Central memory CD8-positive, alpha-beta T cell (primary cell): ENCODE results near the gene TIAL1.

ENCODE experiments used
- ATAC-seq: fragments of 150-1000 bp; cut with Tn5 transposase; replicated peaks from 2 replicates; pipeline ENCODE4 v1.10.0; 2022; ENCODE audit warnings: mild to moderate bottlenecking, moderate FRiP score, moderate number of reproducible peaks; ENCODE audit not compliant: poor library complexity, severe bottlenecking; ENCODE audit errors: extremely low read depth
- DNase-seq, 2 donors: peaks; one replicate each; pipeline ENCODE4 v3.0.0; 2021; ENCODE audit warnings: low spot score in 2 of 2
- H3K27ac Mint-ChIP-seq: one replicate; pipeline ENCODE4 v1.8.0; 2022; ENCODE audit warnings: low read depth, mild to moderate bottlenecking, moderate library complexity, mixed read lengths
- H3K27me3 Mint-ChIP-seq: one replicate; pipeline ENCODE4 v1.8.0; 2022; ENCODE audit warnings: mixed read lengths
- H3K36me3 Mint-ChIP-seq: one replicate; pipeline ENCODE4 v1.8.0; 2022; ENCODE audit warnings: mild to moderate bottlenecking, moderate library complexity, mixed read lengths; ENCODE audit not compliant: insufficient read depth
- H3K4me1 Mint-ChIP-seq: one replicate; pipeline ENCODE4 v1.8.0; 2022; ENCODE audit warnings: mixed read lengths
- H3K4me3 Mint-ChIP-seq: one replicate; pipeline ENCODE4 v1.8.0; 2022; ENCODE audit warnings: mild to moderate bottlenecking, moderate library complexity, mixed read lengths
- H3K9me3 Mint-ChIP-seq: one replicate; pipeline ENCODE4 v1.8.0; 2022; ENCODE audit warnings: mixed read lengths

The TIAL1 gene

DNA sequence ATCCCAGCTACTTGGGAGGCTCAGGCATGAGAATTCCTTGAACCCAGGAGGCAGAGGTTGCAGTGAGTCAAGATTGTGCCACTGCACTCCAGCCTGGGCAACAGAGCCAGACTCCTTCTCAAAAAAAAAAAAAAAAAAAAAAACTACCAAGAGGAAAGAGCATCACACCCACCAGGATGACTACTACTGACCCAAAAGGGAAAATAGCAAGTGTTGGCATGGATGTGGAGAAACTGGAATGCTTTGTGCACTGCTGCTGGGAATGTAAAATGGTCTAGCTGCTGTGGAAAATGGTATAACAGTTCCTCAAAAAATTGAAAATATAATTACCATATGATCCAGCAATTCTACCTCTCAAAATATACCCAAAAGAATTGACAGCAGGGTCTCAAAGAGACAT, 7.7 kb upstream of the TIAL1 start:
- Mint-ChIP-seq H3K4me1 (peaks cover 9% of the 10 kb centered on the region), H3K9me3 (no peaks in the 10 kb centered on the region), H3K27ac (no peak overlapping the region), H3K36me3 (no peaks in the 10 kb centered on the region), H3K27me3 (peaks cover 15% of the 10 kb centered on the region), H3K4me3 (no peak overlapping the region)
- ATAC-seq, result no peak
- DNase-seq, result no peak

DNA sequence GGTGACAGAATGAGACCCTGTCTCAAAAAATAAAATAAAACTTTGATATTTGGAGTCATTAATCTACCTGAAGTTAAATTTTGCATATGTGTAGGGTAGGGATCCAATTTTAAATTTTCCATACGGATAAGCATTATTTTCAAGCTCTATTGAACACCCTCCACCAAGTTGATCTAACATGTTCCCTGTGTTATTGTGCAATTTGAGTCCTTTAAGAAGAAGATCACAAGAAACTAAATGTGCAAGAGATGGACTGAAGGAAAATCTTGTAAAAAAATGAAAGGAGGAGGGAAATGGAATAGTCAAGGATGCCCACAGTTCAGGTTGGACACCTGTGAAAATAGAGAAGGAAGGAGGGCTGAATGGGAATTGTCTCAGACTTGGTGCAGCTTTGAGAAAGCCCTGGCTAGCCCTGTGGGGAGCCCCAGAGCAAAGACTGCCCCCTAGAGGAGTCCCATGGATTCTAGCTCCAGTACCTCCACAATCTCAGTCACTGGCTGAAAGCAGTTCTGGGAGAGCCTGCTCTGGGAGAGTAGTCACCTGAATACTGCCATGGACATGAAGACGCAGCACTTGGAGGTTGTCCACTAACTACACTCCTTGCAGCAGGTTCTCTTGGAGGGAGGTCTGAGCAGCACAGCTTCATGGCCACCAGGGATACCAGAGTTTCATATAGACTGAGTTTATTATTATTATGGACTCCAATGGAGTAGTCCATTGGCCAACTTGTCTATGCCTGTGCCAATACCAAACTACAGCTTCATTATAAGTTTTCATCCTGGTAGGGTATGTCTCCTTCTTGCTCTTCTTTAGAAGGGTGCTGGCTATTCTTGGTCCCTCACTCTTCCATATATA, 5.7 kb upstream of the TIAL1 start:
- no peaks in the 10 kb centered on the region for H3K27me3 Mint-ChIP-seq
- ATAC-seq (no peak), DNase-seq (no peak)
- H3K4me1 Mint-ChIP-seq, result peaks cover 5% of the 10 kb centered on the region
- no peaks in the 10 kb centered on the region for H3K9me3 Mint-ChIP-seq
- H3K4me3 Mint-ChIP-seq, result no peak overlapping the region
- no peaks in the 10 kb centered on the region for H3K36me3 Mint-ChIP-seq
- no peak overlapping the region for H3K27ac Mint-ChIP-seq

DNA sequence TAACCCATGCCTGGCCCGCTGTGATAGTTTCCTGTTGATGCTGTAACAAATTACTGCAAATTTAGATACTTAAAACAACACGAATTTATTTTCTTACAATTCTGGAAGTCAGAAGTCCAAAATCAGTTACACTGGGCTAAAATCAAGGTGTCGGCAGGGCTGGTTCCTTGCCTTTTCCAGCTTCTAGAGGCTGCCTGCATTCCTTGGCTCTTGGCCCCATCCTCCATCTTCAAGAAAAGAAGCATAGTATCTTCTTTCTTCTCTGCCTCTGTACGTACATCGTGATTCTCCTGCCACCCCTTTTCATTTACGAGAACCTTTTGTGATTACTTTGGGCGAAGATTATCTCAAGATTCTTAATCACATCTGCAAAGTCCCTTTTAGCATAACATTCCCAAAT, 1.6 kb upstream of the TIAL1 start:
- H3K4me3 Mint-ChIP-seq, result no peak overlapping the region

DNA sequence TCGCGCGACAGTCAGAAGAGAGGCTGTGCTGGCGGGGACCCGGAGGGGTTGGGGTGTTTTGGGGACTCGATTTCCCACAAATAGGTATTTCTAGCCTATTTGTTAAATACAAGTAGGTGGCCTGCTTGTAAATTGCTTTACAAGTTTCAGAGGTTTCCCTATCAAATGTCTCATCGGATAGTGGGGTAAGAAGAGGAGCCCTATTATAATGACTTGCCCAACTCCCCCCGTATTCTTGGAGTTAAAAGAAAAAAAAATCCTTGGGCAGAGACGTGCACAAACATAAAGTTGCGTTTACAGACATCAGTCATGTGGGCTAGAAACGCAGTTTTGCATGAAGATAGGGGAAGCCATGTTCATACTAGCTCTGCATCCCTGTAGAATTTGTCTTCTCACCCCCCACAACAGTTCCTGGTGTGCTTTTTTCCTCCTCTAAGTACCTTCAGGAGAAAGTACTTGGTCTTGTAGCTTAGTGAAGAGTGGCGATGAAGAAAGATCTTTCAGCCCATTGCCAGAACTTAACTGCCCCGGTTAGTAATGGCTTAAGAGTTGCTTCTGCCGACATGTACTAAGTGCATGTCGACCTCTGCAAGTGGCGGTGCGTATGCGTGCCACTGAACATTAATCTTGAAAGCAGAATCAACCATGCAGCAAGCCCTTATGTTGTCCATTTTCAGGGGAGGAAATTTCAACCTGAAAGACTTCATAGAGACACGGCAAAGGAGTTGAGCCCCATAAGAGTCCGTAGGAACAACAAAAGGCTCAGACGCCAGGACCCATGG, 832 bp upstream of the TIAL1 start:
- H3K27me3 Mint-ChIP-seq, result no peaks in the 10 kb centered on the region
- ATAC-seq, result peak; percentile 0
- H3K36me3 Mint-ChIP-seq, result peaks cover 19% of the 10 kb centered on the region
- peak overlapping the region; percentile 97 for H3K27ac Mint-ChIP-seq
- no peak for DNase-seq
- H3K9me3 Mint-ChIP-seq, result no peaks in the 10 kb centered on the region
- peaks cover 41% of the 10 kb centered on the region for H3K4me1 Mint-ChIP-seq
- H3K4me3 Mint-ChIP-seq, result peak overlapping the region; percentile 94

More for the DNA sequence above, 1.6 kb upstream of the TIAL1 start:
- ATAC-seq, result no peak
- Mint-ChIP-seq H3K27me3 (no peaks in the 10 kb centered on the region), H3K27ac (no peak overlapping the region), H3K4me1 (peaks cover 33% of the 10 kb centered on the region), H3K36me3 (peaks cover 19% of the 10 kb centered on the region), H3K9me3 (no peaks in the 10 kb centered on the region)
- no peak for DNase-seq

DNA sequence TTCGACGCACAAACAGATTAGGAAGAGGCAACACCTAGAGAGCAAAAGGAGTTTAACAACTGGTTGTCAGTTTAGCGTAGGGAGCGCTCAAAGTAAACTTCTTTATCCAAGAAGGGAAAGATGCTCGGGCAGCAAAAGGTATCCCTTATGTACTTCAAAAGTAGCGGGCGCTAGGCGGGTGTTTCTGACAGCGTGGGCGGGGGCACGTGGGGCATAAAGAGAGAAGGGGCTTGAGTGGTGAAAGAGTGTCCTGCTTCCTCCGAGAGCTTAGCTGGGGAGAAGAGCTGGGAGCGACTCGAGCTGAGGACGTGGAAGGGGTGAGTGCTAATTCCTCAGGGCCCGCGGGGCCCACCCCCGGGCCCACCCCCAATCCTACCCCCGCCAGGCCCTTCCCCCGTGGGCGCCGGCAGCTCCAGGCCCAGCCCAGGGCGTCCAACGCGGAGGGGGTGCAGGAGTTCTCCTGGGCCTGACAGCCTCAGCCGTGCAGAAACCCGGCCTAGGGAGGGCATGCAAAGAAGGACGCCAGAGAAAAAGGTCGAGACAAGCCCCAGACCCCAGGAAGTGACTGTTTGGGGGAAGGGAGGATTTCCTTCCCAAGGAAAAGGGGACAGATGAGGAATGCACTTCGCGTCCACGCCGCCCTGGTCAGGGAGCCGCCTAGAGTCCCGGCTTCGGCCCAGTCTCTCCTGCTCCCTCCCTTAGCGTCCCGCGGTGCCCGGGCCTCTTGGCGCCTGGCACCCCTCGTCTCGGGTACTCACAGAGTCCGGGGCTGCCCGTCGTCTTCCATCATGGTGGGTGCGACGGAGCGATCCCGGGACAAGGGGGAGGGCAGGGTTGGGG, 868 bp downstream of the TIAL1 start:
- DNase-seq, result peak in 1 of 2 donors; percentile 15
- H3K36me3 Mint-ChIP-seq, result peaks cover 23% of the 10 kb centered on the region
- H3K4me3 Mint-ChIP-seq, result peak overlapping the region; percentile 94
- peak overlapping the region; percentile 97 for H3K27ac Mint-ChIP-seq
- peaks cover 53% of the 10 kb centered on the region for H3K4me1 Mint-ChIP-seq
- no peaks in the 10 kb centered on the region for H3K27me3 Mint-ChIP-seq
- peak; percentile 31 for ATAC-seq
- H3K9me3 Mint-ChIP-seq, result no peaks in the 10 kb centered on the region

DNA sequence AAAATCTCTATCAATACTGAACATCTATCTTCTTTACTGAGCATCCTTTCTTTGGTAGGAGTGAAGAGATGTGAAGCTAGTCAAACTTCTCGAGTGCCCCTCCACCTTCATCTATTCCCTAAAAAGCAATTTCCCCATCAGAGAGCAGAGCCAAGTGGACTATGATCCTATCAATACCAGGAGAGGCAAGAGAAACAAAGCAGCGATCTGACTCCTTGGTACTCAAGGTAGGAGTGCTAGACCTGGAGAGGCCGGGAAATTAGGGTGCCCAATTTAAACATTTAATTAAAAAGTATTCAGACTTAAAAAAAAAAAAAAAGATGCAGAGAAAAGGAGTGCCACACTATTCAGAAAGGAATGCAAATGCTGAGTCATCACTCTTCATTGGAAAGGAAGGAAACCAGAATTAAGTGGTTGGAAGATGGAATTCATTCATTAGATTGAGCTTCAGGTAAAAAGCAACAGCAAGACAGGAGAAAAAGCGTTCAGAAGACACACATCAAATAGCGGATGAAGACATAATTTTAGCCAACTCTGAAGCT, 1.6 kb downstream of the TIAL1 start:
- no peak for ATAC-seq
- DNase-seq, result no peak
- peaks cover 53% of the 10 kb centered on the region for H3K4me1 Mint-ChIP-seq
- peak overlapping the region; percentile 94 for H3K4me3 Mint-ChIP-seq
- H3K27me3 Mint-ChIP-seq, result no peaks in the 10 kb centered on the region
- no peaks in the 10 kb centered on the region for H3K9me3 Mint-ChIP-seq
- peaks cover 27% of the 10 kb centered on the region for H3K36me3 Mint-ChIP-seq
- H3K27ac Mint-ChIP-seq, result peak overlapping the region; percentile 97

DNA sequence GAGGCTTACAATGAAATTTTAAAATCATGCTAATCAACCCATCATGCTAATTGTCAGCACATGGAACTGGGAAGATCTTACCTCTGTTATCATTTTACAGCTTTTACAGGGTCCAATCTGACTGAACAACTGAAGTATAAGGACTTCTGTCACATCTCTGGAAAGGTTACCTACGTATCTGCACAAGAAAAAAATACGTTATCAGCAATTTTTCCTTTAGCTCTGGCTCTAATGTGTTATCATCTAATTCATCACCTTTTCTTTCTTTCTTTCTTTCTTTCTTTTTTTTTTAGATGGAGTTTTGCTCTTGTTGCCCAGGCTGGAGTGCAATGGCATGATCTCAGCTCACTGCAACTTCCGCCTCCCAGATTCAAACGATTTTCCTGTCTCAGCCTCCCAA, 8.7 kb downstream of the TIAL1 start:
- Mint-ChIP-seq H3K4me3 (no peak overlapping the region), H3K9me3 (no peaks in the 10 kb centered on the region), H3K36me3 (peaks cover 18% of the 10 kb centered on the region), H3K27me3 (no peaks in the 10 kb centered on the region), H3K27ac (no peak overlapping the region), H3K4me1 (peaks cover 26% of the 10 kb centered on the region)
- DNase-seq (no peak), ATAC-seq (no peak)

DNA sequence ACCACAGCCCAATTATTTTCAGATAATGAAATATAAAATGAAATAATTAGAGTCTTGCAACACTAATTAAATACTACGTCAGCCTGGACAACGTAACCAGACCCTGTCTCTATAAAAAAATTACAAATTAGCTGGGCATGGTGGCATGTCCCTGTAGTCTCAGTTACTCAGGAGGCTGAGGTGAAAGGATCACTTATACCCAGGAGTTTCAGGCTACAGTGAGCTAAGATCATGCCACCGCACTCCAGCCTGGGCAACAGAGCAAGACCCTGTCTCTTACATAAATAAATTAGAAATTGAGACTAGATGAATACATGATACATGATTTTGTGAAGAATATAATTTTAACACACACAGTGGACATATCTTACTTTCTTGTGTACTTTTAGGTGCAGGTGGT, 18.4 kb downstream of the TIAL1 start:
- H3K4me3 Mint-ChIP-seq, result no peak overlapping the region
- peaks cover 58% of the 10 kb centered on the region for H3K36me3 Mint-ChIP-seq
- no peaks in the 10 kb centered on the region for H3K9me3 Mint-ChIP-seq
- no peak for DNase-seq
- no peaks in the 10 kb centered on the region for H3K27me3 Mint-ChIP-seq
- no peak for ATAC-seq
- H3K27ac Mint-ChIP-seq, result no peak overlapping the region
- peaks cover 23% of the 10 kb centered on the region for H3K4me1 Mint-ChIP-seq

DNA sequence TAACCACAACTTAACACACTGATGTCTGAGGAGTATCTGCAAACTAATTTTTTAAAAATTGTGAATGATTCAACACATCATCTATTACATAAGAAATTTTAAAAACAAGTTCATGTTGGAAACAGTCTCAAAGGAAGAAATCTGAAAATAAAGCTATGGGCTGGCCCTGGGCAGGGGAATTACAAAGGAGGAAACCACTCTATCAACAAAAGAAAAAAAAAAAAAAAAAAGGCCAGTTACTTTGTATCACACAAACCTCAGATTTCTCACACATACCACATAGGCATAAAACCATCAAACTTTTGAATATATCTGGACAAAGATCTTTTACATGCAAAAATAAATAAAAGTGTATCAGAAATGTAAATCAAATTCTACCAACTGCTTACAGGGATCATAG, 20.8 kb downstream of the TIAL1 start:
- peaks cover 48% of the 10 kb centered on the region for H3K36me3 Mint-ChIP-seq
- H3K27me3 Mint-ChIP-seq, result no peaks in the 10 kb centered on the region
- ATAC-seq, result peak; percentile 72
- no peak for DNase-seq
- peaks cover 17% of the 10 kb centered on the region for H3K4me1 Mint-ChIP-seq
- no peaks in the 10 kb centered on the region for H3K9me3 Mint-ChIP-seq
- H3K4me3 Mint-ChIP-seq, result peak overlapping the region; percentile 32
- peak overlapping the region; percentile 75 for H3K27ac Mint-ChIP-seq

DNA sequence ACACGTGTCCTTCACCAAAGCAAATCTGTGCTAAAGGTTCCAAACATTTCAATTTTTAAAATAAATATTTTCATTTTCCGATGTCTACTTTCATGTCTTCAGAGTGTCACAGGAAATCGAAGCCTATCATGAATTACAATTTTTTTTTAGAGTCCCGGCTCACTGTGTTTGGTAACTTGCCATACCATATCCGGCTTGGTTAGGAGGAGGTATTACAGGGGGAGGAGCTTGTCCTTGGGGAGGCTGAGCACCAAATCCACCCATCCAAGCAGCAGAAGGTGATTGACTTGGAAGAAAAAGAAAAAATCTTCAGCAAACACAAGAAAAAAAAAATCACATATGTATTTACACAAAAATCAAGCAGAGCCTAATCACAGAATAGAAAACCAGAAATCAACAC, 21.3 kb downstream of the TIAL1 start:
- Mint-ChIP-seq H3K4me3 (peak overlapping the region; percentile 32), H3K9me3 (no peaks in the 10 kb centered on the region), H3K27ac (peak overlapping the region; percentile 75), H3K27me3 (no peaks in the 10 kb centered on the region), H3K4me1 (peaks cover 17% of the 10 kb centered on the region), H3K36me3 (peaks cover 48% of the 10 kb centered on the region)
- ATAC-seq (peak; percentile 92), DNase-seq (peak in 1 of 2 donors; percentile 36)

DNA sequence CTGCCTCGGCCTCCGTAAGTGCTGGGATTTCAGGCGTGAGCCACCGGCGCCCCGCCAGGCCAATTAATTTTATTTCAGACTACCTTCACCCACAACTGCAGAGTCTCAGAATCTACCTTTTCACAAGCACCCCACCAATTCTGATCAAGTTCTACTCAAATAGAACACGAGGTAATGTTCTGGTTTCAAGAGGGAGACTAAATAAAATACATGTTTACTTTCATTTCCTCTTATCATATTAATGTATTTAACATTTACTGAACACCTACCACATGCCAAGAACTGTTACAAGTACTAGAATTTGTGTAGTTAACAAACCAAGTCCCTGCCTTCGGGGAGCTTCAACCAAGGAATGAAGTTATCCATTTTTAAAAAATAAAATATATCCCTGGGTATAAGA, 28.8 kb downstream of the TIAL1 start:
- ATAC-seq (no peak), DNase-seq (no peak)
- no peak overlapping the region for H3K27ac Mint-ChIP-seq
- H3K4me1 Mint-ChIP-seq, result no peaks in the 10 kb centered on the region
- H3K27me3 Mint-ChIP-seq, result no peaks in the 10 kb centered on the region
- no peaks in the 10 kb centered on the region for H3K9me3 Mint-ChIP-seq
- H3K4me3 Mint-ChIP-seq, result no peak overlapping the region
- peaks cover 4% of the 10 kb centered on the region for H3K36me3 Mint-ChIP-seq

DNA sequence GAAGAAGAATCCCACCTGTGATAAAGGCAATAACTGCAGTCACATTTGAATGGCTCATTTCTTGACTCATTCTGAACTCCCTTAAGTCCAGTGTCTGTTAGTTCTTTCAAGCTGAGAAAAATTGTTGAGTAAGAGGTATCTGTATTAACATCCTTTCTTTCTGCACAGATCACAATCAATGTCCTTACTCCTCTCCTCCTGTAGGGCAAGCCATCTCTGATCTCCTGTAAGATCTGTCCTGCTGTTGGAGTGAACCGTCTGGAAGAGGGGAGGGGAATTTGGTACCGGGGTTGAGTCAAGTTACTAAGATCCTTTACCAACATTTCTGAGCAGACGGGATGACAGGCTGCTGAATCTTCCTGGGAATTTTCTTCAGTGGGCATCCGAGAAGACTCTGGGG, 34.7 kb downstream of the TIAL1 start:
- Mint-ChIP-seq H3K36me3 (no peaks in the 10 kb centered on the region), H3K4me1 (no peaks in the 10 kb centered on the region), H3K27ac (no peak overlapping the region), H3K4me3 (no peak overlapping the region), H3K27me3 (no peaks in the 10 kb centered on the region), H3K9me3 (no peaks in the 10 kb centered on the region)
- DNase-seq, result no peak
- no peak for ATAC-seq
